SK-N-SH treated with all-trans-retinoic acid at 6 μM for 48 hours (cell line): Measurements from ENCODE around the gene KIF1A.

Experiments
- ARNTL ChIP-seq: fragments of 450-650 bp; formaldehyde crosslinking; IDR thresholded peaks from 2 replicates; pipeline ENCODE4 v1.5.0; 2020; ENCODE audit warnings: low read depth, mild to moderate bottlenecking, moderate library complexity, borderline replicate concordance
- ISL1 ChIP-seq: fragments of 250-450 bp; sonication (Bioruptor Pico); IDR thresholded peaks from 2 replicates; pipeline ENCODE4 v2.1.2; 2022; ENCODE audit warnings: mild to moderate bottlenecking, moderate library complexity
- OSR1 ChIP-seq: fragments of 250-450 bp; sonication (Bioruptor Pico); IDR thresholded peaks from 2 replicates; pipeline ENCODE4 v1.8.0; 2022; ENCODE audit warnings: moderate library complexity, mild to moderate bottlenecking, inconsistent platforms
- SNAI2 ChIP-seq: fragments of 250-450 bp; sonication (Bioruptor Pico); IDR thresholded peaks from 2 replicates; pipeline ENCODE4 v1.5.0; 2020; ENCODE audit warnings: mild to moderate bottlenecking, moderate library complexity
- TOX ChIP-seq: fragments of 250-450 bp; sonication (Bioruptor Pico); IDR thresholded peaks from 2 replicates; pipeline ENCODE4 v1.8.0; 2021; ENCODE audit warnings: mild to moderate bottlenecking, moderate library complexity, borderline replicate concordance
- ZFP3 ChIP-seq: fragments of 250-450 bp; sonication (Bioruptor Pico); IDR thresholded peaks from 2 replicates; pipeline ENCODE4 v1.5.0; 2020; ENCODE audit warnings: mild to moderate bottlenecking, moderate library complexity
- ZFP30 ChIP-seq: fragments of 450-650 bp; formaldehyde crosslinking; IDR thresholded peaks from 2 replicates; pipeline ENCODE4 v1.5.0; 2022; ENCODE audit warnings: mild to moderate bottlenecking, moderate library complexity
- ZNF565 ChIP-seq: fragments of 450-650 bp; formaldehyde crosslinking; conservative IDR thresholded peaks from 2 replicates; pipeline ENCODE4 v1.5.0; 2020; ENCODE audit warnings: low read depth, mild to moderate bottlenecking, moderate library complexity
- ZNF8 ChIP-seq: fragments of 450-650 bp; formaldehyde crosslinking; IDR thresholded peaks from 2 replicates; pipeline ENCODE4 v1.5.0; 2020; ENCODE audit warnings: mild to moderate bottlenecking, moderate library complexity
- TF ChIP-seq, protein P1 (sequence below): fragments of 250-450 bp; sonication (Bioruptor Pico); IDR thresholded peaks from 2 replicates; pipeline ENCODE4 v1.8.0; 2020; ENCODE audit warnings: mild to moderate bottlenecking, moderate library complexity, borderline replicate concordance
- TF ChIP-seq, protein P2 (sequence below): fragments of 250-450 bp; sonication (Bioruptor Pico); IDR thresholded peaks from 2 replicates; pipeline ENCODE4 v1.5.1; 2020; ENCODE audit warnings: low read depth, mild to moderate bottlenecking, moderate library complexity
- TF ChIP-seq, protein P3 (sequence below): fragments of 250-450 bp; sonication (Bioruptor Pico); IDR thresholded peaks from 2 replicates; pipeline ENCODE4 v1.8.0; 2021; ENCODE audit warnings: low read depth, mild to moderate bottlenecking, moderate library complexity, borderline replicate concordance

DNA sequence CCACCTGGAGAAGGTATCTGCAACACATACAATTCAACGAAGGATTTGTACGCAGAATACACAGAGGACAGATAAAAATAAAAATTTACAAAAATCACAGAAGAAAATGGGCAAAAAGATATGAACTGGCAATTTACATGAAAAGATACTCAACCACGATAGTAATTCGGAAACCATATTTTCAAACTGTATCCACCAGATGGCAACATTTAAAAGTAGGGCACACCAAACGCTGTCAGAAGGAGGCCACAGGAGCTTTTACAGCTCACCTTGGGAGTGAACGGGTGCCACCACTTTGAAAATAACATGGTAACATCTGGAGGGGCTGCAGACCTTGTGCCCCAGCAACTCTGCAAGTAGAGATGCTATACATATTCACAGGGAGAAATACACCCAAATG lies 9.8 kb downstream of the KIF1A start:
- TF ChIP-seq, protein P1, sequence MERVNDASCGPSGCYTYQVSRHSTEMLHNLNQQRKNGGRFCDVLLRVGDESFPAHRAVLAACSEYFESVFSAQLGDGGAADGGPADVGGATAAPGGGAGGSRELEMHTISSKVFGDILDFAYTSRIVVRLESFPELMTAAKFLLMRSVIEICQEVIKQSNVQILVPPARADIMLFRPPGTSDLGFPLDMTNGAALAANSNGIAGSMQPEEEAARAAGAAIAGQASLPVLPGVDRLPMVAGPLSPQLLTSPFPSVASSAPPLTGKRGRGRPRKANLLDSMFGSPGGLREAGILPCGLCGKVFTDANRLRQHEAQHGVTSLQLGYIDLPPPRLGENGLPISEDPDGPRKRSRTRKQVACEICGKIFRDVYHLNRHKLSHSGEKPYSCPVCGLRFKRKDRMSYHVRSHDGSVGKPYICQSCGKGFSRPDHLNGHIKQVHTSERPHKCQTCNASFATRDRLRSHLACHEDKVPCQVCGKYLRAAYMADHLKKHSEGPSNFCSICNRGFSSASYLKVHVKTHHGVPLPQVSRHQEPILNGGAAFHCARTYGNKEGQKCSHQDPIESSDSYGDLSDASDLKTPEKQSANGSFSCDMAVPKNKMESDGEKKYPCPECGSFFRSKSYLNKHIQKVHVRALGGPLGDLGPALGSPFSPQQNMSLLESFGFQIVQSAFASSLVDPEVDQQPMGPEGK (CRISPR knock-in tag), result no peak
- TF ChIP-seq, protein P2, sequence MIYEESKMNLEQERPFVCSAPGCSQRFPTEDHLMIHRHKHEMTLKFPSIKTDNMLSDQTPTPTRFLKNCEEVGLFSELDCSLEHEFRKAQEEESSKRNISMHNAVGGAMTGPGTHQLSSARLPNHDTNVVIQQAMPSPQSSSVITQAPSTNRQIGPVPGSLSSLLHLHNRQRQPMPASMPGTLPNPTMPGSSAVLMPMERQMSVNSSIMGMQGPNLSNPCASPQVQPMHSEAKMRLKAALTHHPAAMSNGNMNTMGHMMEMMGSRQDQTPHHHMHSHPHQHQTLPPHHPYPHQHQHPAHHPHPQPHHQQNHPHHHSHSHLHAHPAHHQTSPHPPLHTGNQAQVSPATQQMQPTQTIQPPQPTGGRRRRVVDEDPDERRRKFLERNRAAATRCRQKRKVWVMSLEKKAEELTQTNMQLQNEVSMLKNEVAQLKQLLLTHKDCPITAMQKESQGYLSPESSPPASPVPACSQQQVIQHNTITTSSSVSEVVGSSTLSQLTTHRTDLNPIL (CRISPR knock-in tag), result no peak
- TF ChIP-seq SNAI2 (no peak), TOX (CRISPR knock-in tag) (no peak), ZFP30 (CRISPR knock-in tag) (no peak), ARNTL (CRISPR knock-in tag) (no peak), ISL1 (no peak), ZFP3 (no peak), ZNF565 (CRISPR knock-in tag) (no peak), OSR1 (CRISPR knock-in tag) (no peak), ZNF8 (CRISPR knock-in tag) (no peak)
- TF ChIP-seq, protein P3, sequence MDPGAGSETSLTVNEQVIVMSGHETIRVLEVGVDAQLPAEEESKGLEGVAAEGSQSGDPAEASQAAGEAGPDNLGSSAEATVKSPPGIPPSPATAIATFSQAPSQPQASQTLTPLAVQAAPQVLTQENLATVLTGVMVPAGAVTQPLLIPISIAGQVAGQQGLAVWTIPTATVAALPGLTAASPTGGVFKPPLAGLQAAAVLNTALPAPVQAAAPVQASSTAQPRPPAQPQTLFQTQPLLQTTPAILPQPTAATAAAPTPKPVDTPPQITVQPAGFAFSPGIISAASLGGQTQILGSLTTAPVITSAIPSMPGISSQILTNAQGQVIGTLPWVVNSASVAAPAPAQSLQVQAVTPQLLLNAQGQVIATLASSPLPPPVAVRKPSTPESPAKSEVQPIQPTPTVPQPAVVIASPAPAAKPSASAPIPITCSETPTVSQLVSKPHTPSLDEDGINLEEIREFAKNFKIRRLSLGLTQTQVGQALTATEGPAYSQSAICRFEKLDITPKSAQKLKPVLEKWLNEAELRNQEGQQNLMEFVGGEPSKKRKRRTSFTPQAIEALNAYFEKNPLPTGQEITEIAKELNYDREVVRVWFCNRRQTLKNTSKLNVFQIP, result no peak
